Measurements from ENCODE around the gene HEMK1.

DNA sequence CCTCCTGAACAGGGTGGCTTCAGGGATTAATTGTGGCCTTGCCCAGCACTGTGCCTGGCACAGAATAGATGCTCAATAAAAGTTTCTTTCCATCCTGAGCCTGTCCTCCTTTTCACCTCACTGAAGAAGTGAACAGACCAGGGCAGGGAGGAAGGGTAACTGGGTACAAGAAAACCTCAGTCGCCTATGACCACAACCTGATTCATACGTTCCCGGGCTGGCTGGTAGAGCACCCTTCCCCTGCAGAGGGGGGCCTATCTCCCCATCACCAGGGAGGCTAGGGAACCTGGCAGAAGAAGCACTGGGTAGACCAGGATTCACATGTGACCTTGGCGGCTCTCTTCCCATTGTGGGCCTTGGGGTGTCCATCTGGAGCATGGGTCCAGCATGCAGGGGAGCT, 38.1 kb upstream of the HEMK1 start:
- TF ChIP-seq, protein P1, sequence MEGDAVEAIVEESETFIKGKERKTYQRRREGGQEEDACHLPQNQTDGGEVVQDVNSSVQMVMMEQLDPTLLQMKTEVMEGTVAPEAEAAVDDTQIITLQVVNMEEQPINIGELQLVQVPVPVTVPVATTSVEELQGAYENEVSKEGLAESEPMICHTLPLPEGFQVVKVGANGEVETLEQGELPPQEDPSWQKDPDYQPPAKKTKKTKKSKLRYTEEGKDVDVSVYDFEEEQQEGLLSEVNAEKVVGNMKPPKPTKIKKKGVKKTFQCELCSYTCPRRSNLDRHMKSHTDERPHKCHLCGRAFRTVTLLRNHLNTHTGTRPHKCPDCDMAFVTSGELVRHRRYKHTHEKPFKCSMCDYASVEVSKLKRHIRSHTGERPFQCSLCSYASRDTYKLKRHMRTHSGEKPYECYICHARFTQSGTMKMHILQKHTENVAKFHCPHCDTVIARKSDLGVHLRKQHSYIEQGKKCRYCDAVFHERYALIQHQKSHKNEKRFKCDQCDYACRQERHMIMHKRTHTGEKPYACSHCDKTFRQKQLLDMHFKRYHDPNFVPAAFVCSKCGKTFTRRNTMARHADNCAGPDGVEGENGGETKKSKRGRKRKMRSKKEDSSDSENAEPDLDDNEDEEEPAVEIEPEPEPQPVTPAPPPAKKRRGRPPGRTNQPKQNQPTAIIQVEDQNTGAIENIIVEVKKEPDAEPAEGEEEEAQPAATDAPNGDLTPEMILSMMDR (IDR thresholded peaks at IDR 0.05) = no peak
- no peak for TF ChIP-seq SREBF2 (IDR thresholded peaks at IDR 0.05)
